GM23338 (cell line): ENCODE data around the gene NAA20. TPM values are rescaled to one million over a fixed set of nuclear protein-coding genes. Genes with fewer than 3 reads are reported as not detected.

Source experiments
- ATAC-seq: fragments of 200-7000 bp; cut with Tn5 transposase; 3 replicates; pipeline ENCODE4 v1.9.1; 2020
- DNase-seq: peaks from one replicate; pipeline ENCODE4 v3.0.0-alpha.2; 2015; ENCODE audit warnings: low spot score
- H2AFZ ChIP-seq: fragments of 200-600 bp; sonication (generic); 2 replicates; pipeline ENCODE4 v1.8.0; 2016; ENCODE audit warnings: antibody characterized with exemption, mild to moderate bottlenecking, moderate library complexity
- H3F3A ChIP-seq: fragments of 200-600 bp; sonication (generic); replicated peaks from 2 replicates; pipeline ENCODE4 v1.8.0; 2017; ENCODE audit warnings: antibody characterized with exemption, mixed run types, low read depth
- H3K27ac ChIP-seq: fragments of 200-600 bp; sonication (generic); 2 replicates; pipeline ENCODE4 v1.6.1; 2016; ENCODE audit warnings: low read depth
- H3K27me3 ChIP-seq: fragments of 200-600 bp; sonication (generic); 2 replicates; pipeline ENCODE4 v1.8.0; 2016; ENCODE audit warnings: mild to moderate bottlenecking, mixed run types, moderate library complexity; ENCODE audit not compliant: insufficient read depth
- H3K36me3 ChIP-seq: fragments of 200-600 bp; sonication (generic); 2 replicates; pipeline ENCODE4 v1.8.0; 2016; ENCODE audit warnings: mild to moderate bottlenecking; ENCODE audit not compliant: insufficient read depth
- H3K4me1 ChIP-seq: fragments of 200-600 bp; sonication (generic); 2 replicates; pipeline ENCODE4 v1.8.0; 2016; ENCODE audit warnings: mild to moderate bottlenecking, moderate library complexity; ENCODE audit not compliant: insufficient read depth
- H3K4me2 ChIP-seq: fragments of 200-600 bp; sonication (generic); 2 replicates; pipeline ENCODE4 v1.7.1; 2017; ENCODE audit warnings: mixed run types
- H3K4me3 ChIP-seq: fragments of 200-600 bp; sonication (generic); 2 replicates; pipeline ENCODE4 v1.6.1; 2016; ENCODE audit warnings: mixed run types
- H3K79me2 ChIP-seq: fragments of 200-600 bp; sonication (generic); replicated peaks from 2 replicates; pipeline ENCODE4 v1.8.0; 2017; ENCODE audit warnings: mild to moderate bottlenecking; ENCODE audit not compliant: insufficient read depth
- H3K9me2 ChIP-seq: fragments of 200-600 bp; sonication (generic); 2 replicates; pipeline ENCODE4 v1.8.0; 2017; ENCODE audit not compliant: insufficient read depth
- H4K20me1 ChIP-seq: fragments of 200-600 bp; sonication (generic); replicated peaks from 2 replicates; pipeline ENCODE4 v1.8.0; 2017; ENCODE audit warnings: mild to moderate bottlenecking; ENCODE audit not compliant: insufficient read depth
- H3K27ac Mint-ChIP-seq: 2 replicates; pipeline ENCODE4 v1.8.0; 2020; ENCODE audit warnings: inconsistent platforms, mild to moderate bottlenecking, moderate library complexity, mixed read lengths
- H3K27me3 Mint-ChIP-seq: 3 replicates; pipeline ENCODE4 v1.8.0; 2022; ENCODE audit warnings: low read depth, mild to moderate bottlenecking, moderate library complexity, mixed read lengths, inconsistent platforms; ENCODE audit not compliant: insufficient read depth, poor library complexity
- H3K36me3 Mint-ChIP-seq: 3 replicates; pipeline ENCODE4 v1.8.0; 2021; ENCODE audit warnings: low read depth, mild to moderate bottlenecking, inconsistent platforms, moderate library complexity, mixed read lengths
- H3K4me1 Mint-ChIP-seq: 3 replicates; pipeline ENCODE4 v1.8.0; 2020; ENCODE audit warnings: mild to moderate bottlenecking, inconsistent platforms, mixed read lengths
- H3K4me3 Mint-ChIP-seq: 3 replicates; pipeline ENCODE4 v1.8.0; 2021; ENCODE audit warnings: moderate library complexity, mild to moderate bottlenecking, inconsistent platforms, mixed read lengths
- H3K9me3 Mint-ChIP-seq: 3 replicates; pipeline ENCODE4 v1.8.0; 2020; ENCODE audit warnings: moderate library complexity, mild to moderate bottlenecking, inconsistent platforms, mixed read lengths
- CREB1 ChIP-seq: fragments of 250-450 bp; sonication (Bioruptor Pico); IDR thresholded peaks from 2 replicates; pipeline ENCODE4 v1.5.0; 2020; ENCODE audit warnings: low read depth, mild to moderate bottlenecking, moderate library complexity
- CTCF ChIP-seq, 2 experiments: fragments of 200-600 bp in 1 of 2; sonication (generic) in 1 of 2; conservative IDR thresholded peaks; 2 replicates each; pipeline versions ENCODE4 v1.5.1 to v1.6.1; 2016 to 2017; ENCODE audit warnings: antibody characterized with exemption in 2 of 2, low read depth in 2 of 2, mild to moderate bottlenecking in 2 of 2, moderate library complexity in 1 of 2
- ETS1 ChIP-seq: IDR thresholded peaks from 2 replicates; pipeline ENCODE4 v1.6.1; 2016; ENCODE audit warnings: antibody characterized with exemption
- EZH2 ChIP-seq: fragments of 200-600 bp; sonication (generic); IDR thresholded peaks from one replicate; pipeline ENCODE4 v1.8.0; 2017; ENCODE audit warnings: antibody characterized with exemption, mild to moderate bottlenecking, low read depth; ENCODE audit not compliant: unreplicated experiment
- EZH2phosphoT487 ChIP-seq: fragments of 200-600 bp; sonication (generic); IDR thresholded peaks from one replicate; pipeline ENCODE4 v1.8.1; 2018; ENCODE audit warnings: antibody characterized with exemption; ENCODE audit not compliant: unreplicated experiment
- JUNB ChIP-seq: IDR thresholded peaks from one replicate; pipeline ENCODE4 v1.6.1; 2016; ENCODE audit warnings: antibody characterized with exemption; ENCODE audit not compliant: unreplicated experiment
- NANOG ChIP-seq: IDR thresholded peaks from 2 replicates; pipeline ENCODE4 v1.6.1; 2016; ENCODE audit warnings: antibody characterized with exemption, borderline replicate concordance
- POLR2AphosphoS5 ChIP-seq: IDR thresholded peaks from 2 replicates; pipeline ENCODE4 v1.6.1; 2016; ENCODE audit warnings: antibody characterized with exemption, low read depth
- STAT1 ChIP-seq: IDR thresholded peaks from one replicate; pipeline ENCODE4 v1.6.1; 2016; ENCODE audit warnings: antibody characterized with exemption; ENCODE audit not compliant: unreplicated experiment
- ZNF114 ChIP-seq: fragments of 250-450 bp; sonication (Bioruptor Pico); IDR thresholded peaks from 2 replicates; pipeline ENCODE4 v1.5.0; 2020; ENCODE audit warnings: mild to moderate bottlenecking, moderate library complexity
- ZNF331 ChIP-seq: fragments of 250-450 bp; sonication (Bioruptor Pico); IDR thresholded peaks from 2 replicates; pipeline ENCODE4 v1.5.0; 2020; ENCODE audit warnings: low read depth, mild to moderate bottlenecking, moderate library complexity
- ZNF462 ChIP-seq: fragments of 250-450 bp; sonication (Bioruptor Pico); IDR thresholded peaks from 2 replicates; pipeline ENCODE4 v1.5.0; 2020; ENCODE audit warnings: mild to moderate bottlenecking, moderate library complexity
- polyA plus RNA-seq: library from polyadenylated mRNA; unstranded; fragments of >200 nt; fragmentation: Nextera tagmentation; extraction: Ambion mirVana; gene quantifications from 2 replicates; pipeline ENCODE4 v1.2.1, GENCODE V29; 2016
- total RNA-seq: library from RNA; depleted of rRNA; stranded (reverse); fragments of >200 nt; shearing (Covaris generic); gene quantifications from 2 replicates; pipeline ENCODE4 v1.2.3, GENCODE V29; 2014
- TF ChIP-seq, protein P1 (sequence below): IDR thresholded peaks from one replicate; pipeline ENCODE4 v1.6.1; 2018; ENCODE audit warnings: antibody characterized with exemption; ENCODE audit not compliant: unreplicated experiment

Gene NAA20
- total and polyA plus RNA-seq, 2 experiments from 2014 or later = 28.7 to 117 TPM

DNA sequence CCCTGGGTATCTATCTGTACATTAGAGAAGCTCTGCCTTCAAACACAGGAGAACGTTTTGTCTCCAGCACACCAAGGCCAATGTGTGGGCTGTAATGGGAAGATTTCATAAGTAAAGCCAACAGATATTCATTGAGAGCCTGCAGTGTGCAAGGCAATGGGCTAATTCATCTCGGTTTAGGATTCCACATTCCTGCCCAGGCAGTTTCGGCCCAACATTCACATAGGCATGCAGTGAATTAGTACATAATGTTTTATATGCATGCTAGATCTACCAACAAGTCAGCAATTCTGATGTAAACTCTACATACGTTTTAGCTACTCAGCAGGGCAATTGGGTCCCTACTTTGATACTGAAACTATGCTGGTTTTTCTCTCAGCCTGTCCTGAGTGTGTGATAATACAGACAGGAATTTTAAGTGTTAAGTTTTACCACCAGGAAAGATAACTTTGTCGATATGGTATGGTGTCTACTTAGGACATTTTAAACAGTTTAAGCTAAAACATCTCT lies 46.9 kb upstream of the NAA20 start:
- no peaks in the 10 kb centered on the region for H3K27me3 ChIP-seq
- Mint-ChIP-seq H3K27me3 (peaks cover 6% of the 10 kb centered on the region), H3K36me3 (no peaks in the 10 kb centered on the region), H3K27ac (no peak overlapping the region), H3K4me1 (peaks cover 5% of the 10 kb centered on the region; the same call in 1 of the 3 replicates), H3K9me3 (no peaks in the 10 kb centered on the region), H3K4me3 (no peak overlapping the region)
- H3K27ac ChIP-seq = no peak overlapping the region
- ATAC-seq (no peak), DNase-seq (no peak)
- no peak overlapping the region for H3K4me2 ChIP-seq
- no peaks in the 10 kb centered on the region for H3F3A ChIP-seq
- H3K4me1 ChIP-seq = no peaks in the 10 kb centered on the region
- no peaks in the 10 kb centered on the region for H3K79me2 ChIP-seq
- no peaks in the 10 kb centered on the region for H4K20me1 ChIP-seq
- no peaks in the 10 kb centered on the region for H3K9me2 ChIP-seq
- TF ChIP-seq EZH2phosphoT487 (no peak), NANOG (no peak), ZNF462 (no peak), ETS1 (no peak), ZNF114 (no peak), JUNB (no peak), CREB1 (CRISPR knock-in tag) (no peak), STAT1 (no peak), CTCF (conservative IDR thresholded peaks at IDR 0.05; ENCODE audit: low read depth in 2 of 2) (no peak), POLR2AphosphoS5 (no peak), EZH2 (no peak), ZNF331 (CRISPR knock-in tag) (no peak)
- TF ChIP-seq, protein P1, sequence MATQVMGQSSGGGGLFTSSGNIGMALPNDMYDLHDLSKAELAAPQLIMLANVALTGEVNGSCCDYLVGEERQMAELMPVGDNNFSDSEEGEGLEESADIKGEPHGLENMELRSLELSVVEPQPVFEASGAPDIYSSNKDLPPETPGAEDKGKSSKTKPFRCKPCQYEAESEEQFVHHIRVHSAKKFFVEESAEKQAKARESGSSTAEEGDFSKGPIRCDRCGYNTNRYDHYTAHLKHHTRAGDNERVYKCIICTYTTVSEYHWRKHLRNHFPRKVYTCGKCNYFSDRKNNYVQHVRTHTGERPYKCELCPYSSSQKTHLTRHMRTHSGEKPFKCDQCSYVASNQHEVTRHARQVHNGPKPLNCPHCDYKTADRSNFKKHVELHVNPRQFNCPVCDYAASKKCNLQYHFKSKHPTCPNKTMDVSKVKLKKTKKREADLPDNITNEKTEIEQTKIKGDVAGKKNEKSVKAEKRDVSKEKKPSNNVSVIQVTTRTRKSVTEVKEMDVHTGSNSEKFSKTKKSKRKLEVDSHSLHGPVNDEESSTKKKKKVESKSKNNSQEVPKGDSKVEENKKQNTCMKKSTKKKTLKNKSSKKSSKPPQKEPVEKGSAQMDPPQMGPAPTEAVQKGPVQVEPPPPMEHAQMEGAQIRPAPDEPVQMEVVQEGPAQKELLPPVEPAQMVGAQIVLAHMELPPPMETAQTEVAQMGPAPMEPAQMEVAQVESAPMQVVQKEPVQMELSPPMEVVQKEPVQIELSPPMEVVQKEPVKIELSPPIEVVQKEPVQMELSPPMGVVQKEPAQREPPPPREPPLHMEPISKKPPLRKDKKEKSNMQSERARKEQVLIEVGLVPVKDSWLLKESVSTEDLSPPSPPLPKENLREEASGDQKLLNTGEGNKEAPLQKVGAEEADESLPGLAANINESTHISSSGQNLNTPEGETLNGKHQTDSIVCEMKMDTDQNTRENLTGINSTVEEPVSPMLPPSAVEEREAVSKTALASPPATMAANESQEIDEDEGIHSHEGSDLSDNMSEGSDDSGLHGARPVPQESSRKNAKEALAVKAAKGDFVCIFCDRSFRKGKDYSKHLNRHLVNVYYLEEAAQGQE = no peak
- no peak overlapping the region for H3K4me3 ChIP-seq
- no peaks in the 10 kb centered on the region for H3K36me3 ChIP-seq
- H2AFZ ChIP-seq = no peak overlapping the region
